ENCODE measurements around the gene NT5DC1.

Gene NT5DC1

GRCh38 chr6:116291701-116292396 lies 191.2 kb downstream of the NT5DC1 start:
- Histone ChIP-seq H3K27me3 (ENCODE audit: control insufficient read depth, insufficient read depth, low read length) (no peaks in the 10 kb centered on the region), H3K9me3 (ENCODE audit: control insufficient read depth, insufficient read depth, low read depth, low read length) (no peaks in the 10 kb centered on the region), H3K27ac (ENCODE audit: low read depth, low read length) (no peak overlapping the region), H3K36me3 (ENCODE audit: control insufficient read depth, insufficient read depth, low read length) (no peaks in the 10 kb centered on the region), H3K4me3 (ENCODE audit: low read depth, low read length) (no peak overlapping the region), H3K9ac (ENCODE audit: low read length) (no peak overlapping the region), H3K4me1 (ENCODE audit: control insufficient read depth, insufficient read depth, low read length) (no peaks in the 10 kb centered on the region)

DNA sequence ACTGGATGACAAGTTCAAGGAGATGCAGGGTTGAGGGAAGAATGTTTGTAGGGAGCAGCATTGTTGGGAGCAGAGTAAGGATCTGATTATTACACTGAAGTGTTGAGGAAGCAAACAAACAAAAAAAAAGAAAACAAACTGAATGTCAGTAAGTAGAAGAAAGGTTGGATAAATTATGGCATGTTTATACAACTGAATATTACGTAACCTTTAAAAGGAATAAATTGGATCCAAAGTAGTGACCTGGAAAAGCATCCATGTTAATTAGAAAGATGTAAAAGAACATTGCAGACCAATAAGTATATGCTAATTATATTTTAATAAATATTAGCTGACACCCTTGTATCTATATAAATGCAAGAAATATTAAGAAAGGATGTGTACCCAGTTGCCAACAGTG lies 191.9 kb downstream of the NT5DC1 start:
- H3K36me3 ChIP-seq (ENCODE audit: control insufficient read depth, insufficient read depth, low read length), result no peaks in the 10 kb centered on the region
- H3K9ac ChIP-seq (ENCODE audit: low read length), result no peak overlapping the region
- H3K27ac ChIP-seq (ENCODE audit: low read depth, low read length), result no peak overlapping the region
- H3K4me3 ChIP-seq (ENCODE audit: low read depth, low read length), result no peak overlapping the region
- H3K9me3 ChIP-seq (ENCODE audit: control insufficient read depth, insufficient read depth, low read depth, low read length), result no peaks in the 10 kb centered on the region
- no peaks in the 10 kb centered on the region for H3K4me1 ChIP-seq (ENCODE audit: control insufficient read depth, insufficient read depth, low read length)
- H3K27me3 ChIP-seq (ENCODE audit: control insufficient read depth, insufficient read depth, low read length), result no peaks in the 10 kb centered on the region

- peaks cover 11% of the 10 kb centered on the region for H3K9me3 ChIP-seq (ENCODE audit: control insufficient read depth, insufficient read depth, low read depth, low read length)
- H3K36me3 ChIP-seq (ENCODE audit: control insufficient read depth, insufficient read depth, low read length), result no peaks in the 10 kb centered on the region
- no peaks in the 10 kb centered on the region for H3K4me1 ChIP-seq (ENCODE audit: control insufficient read depth, insufficient read depth, low read length)
- H3K9ac ChIP-seq (ENCODE audit: low read length), result no peak overlapping the region
- no peak overlapping the region for H3K27ac ChIP-seq (ENCODE audit: low read depth, low read length)
- no peak overlapping the region for H3K4me3 ChIP-seq (ENCODE audit: low read depth, low read length)
- no peaks in the 10 kb centered on the region for H3K27me3 ChIP-seq (ENCODE audit: control insufficient read depth, insufficient read depth, low read length)
These were observed 197.6 kb downstream of the NT5DC1 start for GRCh38 chr6:116298273-116298672.

DNA sequence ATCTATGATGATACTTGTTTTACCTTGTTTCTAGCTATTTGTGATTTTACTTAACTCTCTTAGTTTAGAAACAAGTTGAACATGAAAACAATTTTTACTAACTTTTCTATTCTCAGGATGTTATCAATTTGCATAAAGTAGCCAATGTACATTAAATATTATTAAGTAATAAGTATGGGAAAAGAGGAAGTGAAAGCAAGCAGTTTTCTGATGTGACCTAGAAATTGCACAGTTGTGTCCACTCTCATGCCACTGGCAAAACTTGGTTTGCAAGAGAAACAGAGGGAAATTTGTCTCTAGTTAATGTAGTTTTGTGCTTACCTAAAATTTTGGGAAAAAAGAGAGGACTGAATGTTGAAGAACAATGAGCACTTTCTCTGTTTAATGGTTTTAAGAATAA lies 198.3 kb downstream of the NT5DC1 start:
- H3K27ac ChIP-seq (ENCODE audit: low read depth, low read length), result no peak overlapping the region
- no peaks in the 10 kb centered on the region for H3K36me3 ChIP-seq (ENCODE audit: control insufficient read depth, insufficient read depth, low read length)
- H3K9ac ChIP-seq (ENCODE audit: low read length), result no peak overlapping the region
- H3K27me3 ChIP-seq (ENCODE audit: control insufficient read depth, insufficient read depth, low read length), result no peaks in the 10 kb centered on the region
- H3K4me3 ChIP-seq (ENCODE audit: low read depth, low read length), result no peak overlapping the region
- peaks cover 11% of the 10 kb centered on the region for H3K9me3 ChIP-seq (ENCODE audit: control insufficient read depth, insufficient read depth, low read depth, low read length)
- no peaks in the 10 kb centered on the region for H3K4me1 ChIP-seq (ENCODE audit: control insufficient read depth, insufficient read depth, low read length)

All from HUES6 (cell line).